ENCODE measurements around the gene C20orf173. TPM values are rescaled to one million over a fixed set of nuclear protein-coding genes. Genes with fewer than 3 reads are reported as not detected.

Gene C20orf173
- total RNA-seq, 4 donors from 2014 or later = not detected

GRCh38 chr20:35506872-35507638, 22.4 kb downstream of the C20orf173 start:
- intact Hi-C loops (cut with DNase I; ENCODE audit: low total_unique reads) = no loop called here
- Histone ChIP-seq H3K36me3 (peaks cover 0 to 62% of the 10 kb centered on the region in 2 donors), H3K27ac (no peak overlapping the region), H3K4me1 (no peaks in the 10 kb centered on the region), H3K4me3 (no peak overlapping the region), H3K9me3 (no peaks in the 10 kb centered on the region), H3K27me3 (no peaks in the 10 kb centered on the region)
- no peak for ATAC-seq
- no peak for DNase-seq
- in situ Hi-C loops (cut with MboI; ENCODE audit: low sequenced_read_pairs in 4 of 4) = no loop called here
- TF ChIP-seq POLR2A (IDR thresholded peaks at IDR 0.05) = no peak
- no peak for TF ChIP-seq CTCF (IDR thresholded peaks at IDR 0.05 in 4 of 5, conservative IDR thresholded peaks at IDR 0.05 in 1 of 5)

- Histone ChIP-seq H3K27me3 (no peaks in the 10 kb centered on the region), H3K4me3 (no peak overlapping the region), H3K27ac (no peak overlapping the region), H3K9me3 (no peaks in the 10 kb centered on the region), H3K4me1 (no peaks in the 10 kb centered on the region), H3K36me3 (peaks cover 0 to 67% of the 10 kb centered on the region in 2 donors)
- ATAC-seq (no peak), DNase-seq (no peak)
- intact Hi-C loops (cut with DNase I; ENCODE audit: low total_unique reads) (no loop called here), in situ Hi-C loops (cut with MboI; ENCODE audit: low sequenced_read_pairs in 4 of 4) (no loop called here)
- TF ChIP-seq CTCF (IDR thresholded peaks at IDR 0.05 in 4 of 5, conservative IDR thresholded peaks at IDR 0.05 in 1 of 5) (no peak), POLR2A (IDR thresholded peaks at IDR 0.05) (no peak)
These were observed 23.3 kb downstream of the C20orf173 start for GRCh38 chr20:35506179-35506578.

- Histone ChIP-seq H3K4me1 (no peaks in the 10 kb centered on the region), H3K27me3 (no peaks in the 10 kb centered on the region), H3K36me3 (peaks cover 0 to 68% of the 10 kb centered on the region in 2 donors), H3K27ac (no peak overlapping the region), H3K9me3 (no peaks in the 10 kb centered on the region), H3K4me3 (no peak overlapping the region)
- DNase-seq (no peak), ATAC-seq (no peak)
- TF ChIP-seq POLR2A (IDR thresholded peaks at IDR 0.05) = no peak
- no peak for TF ChIP-seq CTCF (IDR thresholded peaks at IDR 0.05 in 4 of 5, conservative IDR thresholded peaks at IDR 0.05 in 1 of 5)
- in situ Hi-C loops (cut with MboI; ENCODE audit: low sequenced_read_pairs in 4 of 4) = no loop called here
- intact Hi-C loops (cut with DNase I; ENCODE audit: low total_unique reads) = no loop called here
These were observed 24.7 kb downstream of the C20orf173 start for GRCh38 chr20:35504751-35505150.

GRCh38 chr20:35503841-35504561, 25.5 kb downstream of the C20orf173 start:
- in situ Hi-C loops (cut with MboI; ENCODE audit: low sequenced_read_pairs in 4 of 4) (no loop called here), intact Hi-C loops (cut with DNase I; ENCODE audit: low total_unique reads) (no loop called here)
- no peak overlapping the region for H3K27ac ChIP-seq
- no peak for ATAC-seq
- H3K4me3 ChIP-seq = no peak overlapping the region
- TF ChIP-seq CTCF (IDR thresholded peaks at IDR 0.05 in 4 of 5, conservative IDR thresholded peaks at IDR 0.05 in 1 of 5) (no peak), POLR2A (IDR thresholded peaks at IDR 0.05) (no peak)
- no peaks in the 10 kb centered on the region for H3K4me1 ChIP-seq
- DNase-seq = no peak
- no peaks in the 10 kb centered on the region for H3K9me3 ChIP-seq
- no peaks in the 10 kb centered on the region for H3K27me3 ChIP-seq
- H3K36me3 ChIP-seq = peaks cover 0 to 68% of the 10 kb centered on the region in 2 donors

Data from gastrocnemius medialis (tissue), 4 donors.